Mesenteric fat pad (tissue), 1 donor: ENCODE measurements around the gene GNL1. TPM values are rescaled to one million over a fixed set of nuclear protein-coding genes. Genes with fewer than 3 reads are reported as not detected.

Experiments used
- DNase-seq: peaks from one replicate; pipeline ENCODE4 v3.0.0-alpha.2; 2020; ENCODE audit warnings: low spot score
- long read RNA-seq: library from polyadenylated mRNA; unstranded; transcript quantifications from one replicate; pipeline ENCODE4 v2.0.0, GENCODE V29; 2020
- total RNA-seq: library from RNA; stranded (reverse); fragmentation: NEBNext Ultra II Directional; extraction: Animal tissue kit (Norgen Biotek cat#: 25700); gene quantifications from one replicate; pipeline ENCODE4 v1.2.1, GENCODE V29; 2021
- donor health status: DM: yes; HTN: yes; CAD: no.

GNL1 gene, protein sequence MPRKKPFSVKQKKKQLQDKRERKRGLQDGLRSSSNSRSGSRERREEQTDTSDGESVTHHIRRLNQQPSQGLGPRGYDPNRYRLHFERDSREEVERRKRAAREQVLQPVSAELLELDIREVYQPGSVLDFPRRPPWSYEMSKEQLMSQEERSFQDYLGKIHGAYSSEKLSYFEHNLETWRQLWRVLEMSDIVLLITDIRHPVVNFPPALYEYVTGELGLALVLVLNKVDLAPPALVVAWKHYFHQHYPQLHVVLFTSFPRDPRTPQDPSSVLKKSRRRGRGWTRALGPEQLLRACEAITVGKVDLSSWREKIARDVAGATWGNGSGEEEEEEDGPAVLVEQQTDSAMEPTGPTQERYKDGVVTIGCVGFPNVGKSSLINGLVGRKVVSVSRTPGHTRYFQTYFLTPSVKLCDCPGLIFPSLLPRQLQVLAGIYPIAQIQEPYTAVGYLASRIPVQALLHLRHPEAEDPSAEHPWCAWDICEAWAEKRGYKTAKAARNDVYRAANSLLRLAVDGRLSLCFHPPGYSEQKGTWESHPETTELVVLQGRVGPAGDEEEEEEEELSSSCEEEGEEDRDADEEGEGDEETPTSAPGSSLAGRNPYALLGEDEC
- total RNA-seq = 65.8 TPM
- long read RNA-seq, full-length matches to known transcripts = 97 of 176 reads
- long read RNA-seq, partial matches to known transcripts = 55 of 176 reads
- long read RNA-seq, other reads (novel, unspliced or antisense) = 24 of 176 reads

DNA sequence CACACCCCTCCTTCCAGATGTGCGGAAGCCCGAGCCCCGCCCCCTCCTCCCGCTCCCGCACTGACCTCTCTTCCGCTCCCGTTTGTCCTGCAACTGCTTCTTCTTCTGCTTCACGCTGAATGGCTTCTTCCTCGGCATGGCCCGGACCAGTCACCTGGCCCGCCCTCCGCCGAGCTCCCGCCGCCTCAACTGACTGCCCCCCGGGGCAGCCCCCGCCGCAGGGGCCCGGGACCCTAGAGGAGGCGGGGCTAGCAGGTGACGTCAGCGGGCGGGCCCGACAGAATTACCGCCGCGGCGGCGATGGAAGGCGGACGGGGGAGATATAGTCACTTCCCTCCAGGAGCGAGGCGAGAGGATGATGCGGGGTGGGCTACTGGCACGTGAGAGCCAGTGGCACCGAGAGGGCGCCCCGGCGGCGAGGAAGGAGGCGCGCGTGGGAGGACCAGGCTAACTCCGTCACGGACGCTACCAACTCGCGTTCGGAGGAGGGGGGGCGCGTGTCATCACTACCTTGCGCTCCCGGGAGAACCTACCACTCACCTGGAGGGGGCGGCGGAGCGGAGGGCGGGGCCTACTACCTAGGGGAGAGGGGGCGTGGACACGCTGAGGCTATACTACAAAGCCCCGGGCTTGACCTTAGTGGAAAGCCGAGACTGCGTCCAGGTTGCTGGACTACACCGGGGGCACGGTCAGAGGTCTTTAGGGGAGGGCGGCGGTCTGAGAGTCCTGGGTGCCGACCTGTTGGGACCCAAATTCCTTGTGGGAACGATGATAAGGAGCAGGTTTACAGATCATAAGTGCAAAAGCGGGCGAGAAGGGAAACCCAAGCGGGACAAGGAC, at the start of gene GNL1:
GNL1 (minus strand) TSS at position 424 of the 840 bp plus-strand sequence; CDS start at position 138, 286 bp downstream.
- DNase-seq = peak; percentile 97

DNA sequence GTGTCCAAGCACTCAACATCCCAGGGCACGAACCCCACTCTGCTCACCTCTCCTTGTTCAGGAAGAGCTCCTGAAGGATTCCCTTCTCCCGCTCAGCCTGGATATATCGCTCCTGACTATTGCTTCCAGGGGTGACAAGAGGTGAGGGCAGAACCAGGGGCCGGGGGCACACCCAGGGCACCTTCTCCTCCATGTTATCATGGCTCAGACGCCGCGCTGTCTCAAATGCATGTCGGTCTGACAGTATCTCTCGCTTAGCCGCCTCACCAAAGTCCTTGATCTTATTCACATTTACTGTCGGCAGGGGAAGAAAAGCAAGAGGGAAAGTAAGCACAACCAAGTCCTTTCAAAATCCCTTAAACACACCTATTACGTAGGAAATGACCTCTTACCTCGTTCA, 47.7 kb upstream of the GNL1 start:
- DNase-seq = no peak

DNA sequence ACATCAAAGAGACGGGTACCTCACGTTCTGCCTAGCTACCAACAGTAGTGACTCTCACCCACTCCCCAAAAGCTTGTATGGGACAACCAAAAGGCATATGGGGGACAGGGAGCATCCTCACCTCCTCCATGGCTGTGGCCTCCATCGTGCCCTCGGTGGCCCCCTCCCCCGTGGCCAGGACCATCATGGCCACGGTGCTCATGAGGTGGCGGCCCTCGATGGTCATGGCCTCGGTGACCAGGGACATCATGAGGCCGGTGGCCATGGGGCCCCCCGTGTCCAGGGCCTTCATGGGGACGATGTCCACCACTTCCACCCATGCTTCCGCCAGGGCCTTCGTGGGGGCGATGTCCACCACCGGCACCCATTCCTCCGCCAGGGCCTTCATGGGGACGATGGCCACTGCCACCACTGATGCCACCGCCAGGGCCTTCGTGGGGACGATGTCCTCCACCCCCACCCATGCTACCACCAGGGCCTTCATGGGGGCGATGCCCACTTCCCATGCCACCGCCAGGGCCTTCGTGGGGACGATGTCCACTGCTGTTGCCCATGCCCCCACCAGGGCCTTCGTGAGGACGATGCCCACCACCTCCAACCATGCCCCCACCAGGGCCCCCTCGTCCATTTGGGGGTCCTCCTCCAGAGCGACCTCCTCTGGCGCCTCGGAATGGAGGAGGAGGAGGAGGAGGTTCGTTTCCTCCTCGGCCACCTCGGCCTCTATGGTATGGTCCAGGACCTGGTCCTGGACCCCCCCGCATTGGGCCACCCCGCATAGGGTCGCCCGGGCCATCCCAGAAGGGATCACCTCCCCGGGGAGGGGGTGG, 45.7 kb upstream of the GNL1 start:
- no peak for DNase-seq

DNA sequence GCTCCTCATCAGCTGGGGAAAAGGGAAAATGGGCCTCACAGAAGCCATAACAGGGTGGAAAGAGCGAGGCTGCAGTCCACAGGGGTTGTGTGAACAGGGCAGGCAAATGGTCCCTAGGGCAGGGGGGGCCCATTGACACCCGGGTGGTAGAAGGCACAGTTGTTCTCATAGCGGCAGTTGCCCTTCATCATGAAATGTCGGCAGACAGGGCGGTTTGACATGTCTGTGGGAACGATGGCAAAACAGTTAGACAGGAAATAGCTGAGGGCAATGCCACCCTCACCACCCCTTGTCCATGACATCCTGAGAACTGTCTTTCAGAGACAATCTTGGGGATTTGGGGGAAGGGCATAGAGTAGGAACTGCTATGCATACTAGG, 45.1 kb upstream of the GNL1 start:
- no peak for DNase-seq

DNA sequence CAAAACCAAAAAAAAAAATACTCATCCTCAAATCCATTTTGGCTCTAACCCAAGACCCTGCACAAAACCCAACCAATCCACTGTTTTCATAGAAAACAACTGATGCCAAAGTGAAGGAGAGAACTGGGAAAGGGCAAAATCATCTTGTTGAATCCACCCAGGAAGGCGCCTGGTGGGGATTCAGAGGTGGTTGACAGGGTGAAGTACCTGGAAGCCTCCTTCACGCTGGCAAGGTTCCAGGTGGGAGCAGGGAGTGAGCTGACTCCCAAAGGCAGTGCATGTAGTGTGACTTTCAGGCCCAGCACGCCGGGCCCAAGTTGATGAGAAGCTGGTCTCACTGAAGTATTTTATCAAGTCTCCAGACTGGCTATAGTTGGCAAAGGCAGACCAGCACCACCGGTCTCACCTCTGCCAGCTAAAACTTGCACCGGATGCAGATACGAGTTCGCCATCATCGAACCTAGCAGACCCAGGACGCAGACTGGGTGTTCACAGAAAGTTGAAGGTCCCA, 44.2 kb upstream of the GNL1 start:
- no peak for DNase-seq

DNA sequence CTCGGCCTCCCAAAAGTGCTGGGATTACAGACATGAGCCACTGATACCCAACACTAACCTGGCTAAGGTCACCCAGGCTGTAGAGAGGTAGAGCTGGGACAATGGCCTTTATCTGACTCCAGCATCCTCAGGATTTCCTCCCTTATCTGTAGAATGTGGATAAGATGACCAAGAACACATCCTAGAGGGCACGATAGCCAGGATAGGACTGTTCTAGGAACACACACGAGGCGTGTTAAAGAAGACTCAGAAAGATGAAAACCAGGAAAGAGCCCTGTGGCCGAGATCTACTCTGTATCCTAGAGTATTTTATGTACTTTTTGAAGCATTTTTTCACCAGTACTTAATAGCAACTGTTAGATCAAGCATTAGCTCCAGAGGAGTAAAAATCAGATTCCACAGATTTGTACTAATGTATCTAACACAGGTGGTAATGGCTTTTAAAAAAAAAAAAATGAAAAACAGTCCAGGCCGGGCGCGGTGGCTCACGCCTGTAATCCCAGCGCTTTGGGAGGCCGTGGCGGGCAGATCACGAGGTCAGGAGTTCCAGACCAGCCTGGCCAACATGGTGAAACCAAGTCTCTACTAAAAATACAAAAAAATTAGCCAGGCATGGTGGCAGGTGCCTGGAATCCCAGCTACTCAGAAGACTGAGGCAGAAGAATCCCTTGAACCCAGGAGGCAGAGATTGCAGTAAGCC, 43.5 kb upstream of the GNL1 start:
- no peak for DNase-seq

DNA sequence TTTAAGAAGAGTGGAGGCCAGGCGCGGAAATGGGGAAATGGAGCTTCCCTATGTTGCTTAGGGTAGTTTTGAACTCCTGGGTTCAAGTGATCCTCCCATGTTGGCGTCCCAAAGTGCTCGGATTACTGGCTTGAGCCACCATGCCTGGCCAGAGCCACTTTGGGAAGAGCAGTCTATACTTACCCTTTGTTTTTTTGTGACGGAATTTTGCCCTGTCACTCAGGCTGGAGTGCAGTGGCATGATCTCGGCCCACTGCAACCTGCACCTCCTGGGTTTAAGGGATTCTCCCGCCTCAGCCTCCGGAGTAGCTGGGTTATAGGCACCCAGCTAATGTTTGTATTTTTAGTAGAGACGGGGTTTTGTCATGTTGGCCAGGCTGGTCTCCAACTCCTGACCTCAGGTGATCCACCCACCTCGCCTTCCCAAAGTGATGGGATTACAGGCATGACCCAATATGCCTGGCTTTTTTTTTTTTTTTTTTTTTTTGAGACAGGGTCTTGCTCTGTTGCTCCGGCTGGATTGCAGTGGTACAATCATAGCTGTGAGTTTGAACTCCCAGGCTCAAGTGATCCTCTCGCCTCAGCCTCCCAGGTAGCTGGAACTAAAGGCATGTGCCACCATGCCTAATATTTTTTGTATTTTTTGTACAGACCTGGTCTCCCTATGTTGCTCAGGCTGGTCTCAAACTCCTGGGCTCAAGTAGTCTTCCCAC, 42.8 kb upstream of the GNL1 start:
- DNase-seq = no peak

DNA sequence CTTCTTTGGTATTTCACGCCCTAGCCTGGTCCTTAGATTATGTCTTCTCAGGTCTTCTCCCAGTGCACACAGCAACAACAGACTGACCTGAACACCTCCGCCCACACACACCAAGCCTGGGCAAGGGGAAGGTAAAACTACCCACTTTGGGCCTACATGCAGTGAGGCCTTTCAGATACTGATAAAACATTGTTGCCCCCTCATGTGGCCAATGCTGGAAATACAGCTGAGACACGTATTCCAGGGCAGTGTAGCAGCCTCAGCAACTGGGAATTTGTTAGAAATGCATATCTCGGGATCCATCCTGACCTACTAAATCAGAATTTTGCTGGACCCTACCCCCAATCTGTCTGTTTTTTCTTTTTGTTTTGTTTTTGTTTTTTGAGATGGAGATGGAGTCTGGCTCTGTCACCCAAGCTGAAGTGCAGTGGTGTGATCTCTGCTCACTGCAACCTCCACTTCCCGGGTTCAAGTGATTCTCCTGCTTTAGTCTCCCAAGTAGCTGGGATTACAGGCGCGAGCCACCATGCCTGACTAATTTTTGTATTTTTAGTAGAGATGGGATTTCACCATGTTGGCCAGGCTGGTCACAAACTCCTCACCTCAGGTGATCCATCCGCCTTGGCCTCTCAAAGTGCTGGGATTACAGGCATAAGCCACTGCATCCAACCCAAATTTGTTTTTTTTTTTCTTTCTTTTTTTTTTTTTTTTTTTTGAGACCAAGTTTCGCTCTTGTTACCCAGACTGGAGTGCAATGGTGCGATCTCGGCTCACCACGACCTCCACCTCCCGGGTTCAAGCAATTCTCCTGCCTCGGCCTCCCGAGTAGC, 41.2 kb upstream of the GNL1 start:
- DNase-seq = peak; percentile 78

DNA sequence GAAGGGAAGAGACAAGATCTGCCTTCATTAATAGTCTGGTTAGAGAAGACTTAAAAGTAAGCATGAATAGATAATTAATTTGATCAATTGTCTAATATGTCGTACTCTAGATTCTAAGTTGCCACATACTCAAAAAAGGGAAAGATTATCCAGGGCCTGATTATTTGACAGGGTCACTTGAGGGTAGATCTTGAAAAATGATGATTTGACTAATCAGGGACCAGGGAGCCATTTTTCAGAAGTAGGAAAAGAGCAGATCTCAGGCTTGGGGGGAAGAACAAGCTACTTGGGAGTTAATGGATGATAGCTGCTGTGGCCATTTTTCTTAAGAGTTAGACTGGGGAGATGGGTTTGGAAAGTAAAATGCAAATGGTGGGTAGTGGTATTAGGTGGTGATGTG, 36.0 kb upstream of the GNL1 start:
- no peak for DNase-seq

DNA sequence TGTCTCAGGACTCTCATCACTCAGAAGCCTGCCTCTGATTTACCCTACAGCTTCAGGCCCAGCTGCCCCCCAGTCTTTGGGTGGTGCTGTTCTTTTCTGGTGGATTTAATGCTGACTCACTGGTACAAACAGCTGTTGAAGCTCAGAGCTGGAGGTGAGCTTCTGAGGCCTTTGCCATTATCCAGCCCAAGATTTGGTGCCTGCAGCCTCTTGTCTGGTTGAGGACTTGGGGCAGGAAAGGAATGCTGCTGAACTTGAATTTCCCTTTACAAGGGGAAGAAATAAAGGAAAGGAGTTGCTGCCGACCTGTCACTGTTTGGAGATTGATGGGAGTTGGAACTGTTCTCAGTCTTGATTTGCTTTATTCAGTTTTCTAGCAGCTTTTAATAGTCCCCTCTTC, 34.7 kb upstream of the GNL1 start:
- DNase-seq = no peak

DNA sequence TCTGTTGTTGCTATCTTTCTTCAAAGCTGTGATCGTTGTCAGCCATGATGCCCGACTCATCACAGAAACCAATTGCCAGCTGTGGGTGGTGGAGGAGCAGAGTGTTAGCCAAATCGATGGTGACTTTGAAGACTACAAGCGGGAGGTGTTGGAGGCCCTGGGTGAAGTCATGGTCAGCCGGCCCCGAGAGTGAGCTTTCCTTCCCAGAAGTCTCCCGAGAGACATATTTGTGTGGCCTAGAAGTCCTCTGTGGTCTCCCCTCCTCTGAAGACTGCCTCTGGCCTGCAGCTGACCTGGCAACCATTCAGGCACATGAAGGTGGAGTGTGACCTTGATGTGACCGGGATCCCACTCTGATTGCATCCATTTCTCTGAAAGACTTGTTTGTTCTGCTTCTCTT, 34.2 kb upstream of the GNL1 start:
- no peak for DNase-seq

DNA sequence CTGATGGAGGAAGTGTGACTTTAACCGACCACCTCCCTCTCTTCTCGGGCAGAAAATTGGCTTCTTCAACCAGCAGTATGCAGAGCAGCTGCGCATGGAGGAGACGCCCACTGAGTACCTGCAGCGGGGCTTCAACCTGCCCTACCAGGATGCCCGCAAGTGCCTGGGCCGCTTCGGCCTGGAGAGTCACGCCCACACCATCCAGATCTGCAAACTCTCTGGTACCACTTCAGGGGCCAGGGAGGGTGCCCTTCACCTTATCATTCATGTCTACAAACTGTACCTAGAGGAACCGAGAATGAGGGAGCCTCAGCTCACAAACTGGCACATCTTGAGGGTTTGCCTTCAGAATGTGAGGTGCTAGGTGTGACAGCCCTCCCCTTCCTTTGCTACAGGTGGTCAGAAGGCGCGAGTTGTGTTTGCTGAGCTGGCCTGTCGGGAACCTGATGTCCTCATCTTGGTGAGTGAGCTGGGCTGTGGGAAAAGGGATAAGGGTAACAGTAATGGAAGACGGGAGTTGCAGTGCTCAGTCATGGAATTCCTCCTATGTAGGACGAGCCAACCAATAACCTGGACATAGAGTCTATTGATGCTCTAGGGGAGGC, 33.6 kb upstream of the GNL1 start:
- peak; percentile 55 for DNase-seq

DNA sequence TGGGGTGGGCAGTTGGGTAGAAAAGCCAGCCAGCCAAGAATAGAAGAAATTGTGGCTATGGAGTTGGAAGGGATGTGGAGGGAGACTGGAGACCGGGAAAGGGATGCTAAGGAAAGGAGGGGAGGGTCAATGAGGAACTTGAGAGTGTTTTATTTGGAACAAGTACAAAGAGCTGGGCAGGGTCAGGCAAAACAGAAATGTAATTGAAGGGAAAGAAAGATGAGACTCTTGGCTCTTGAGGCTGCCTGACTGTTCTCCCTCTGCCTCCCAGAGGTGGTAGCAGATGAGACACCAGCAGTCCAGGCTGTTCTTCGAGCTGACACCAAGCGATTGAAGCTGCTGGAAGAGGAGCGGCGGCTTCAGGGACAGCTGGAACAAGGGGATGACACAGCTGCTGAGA, 27.6 kb upstream of the GNL1 start:
- DNase-seq = no peak

DNA sequence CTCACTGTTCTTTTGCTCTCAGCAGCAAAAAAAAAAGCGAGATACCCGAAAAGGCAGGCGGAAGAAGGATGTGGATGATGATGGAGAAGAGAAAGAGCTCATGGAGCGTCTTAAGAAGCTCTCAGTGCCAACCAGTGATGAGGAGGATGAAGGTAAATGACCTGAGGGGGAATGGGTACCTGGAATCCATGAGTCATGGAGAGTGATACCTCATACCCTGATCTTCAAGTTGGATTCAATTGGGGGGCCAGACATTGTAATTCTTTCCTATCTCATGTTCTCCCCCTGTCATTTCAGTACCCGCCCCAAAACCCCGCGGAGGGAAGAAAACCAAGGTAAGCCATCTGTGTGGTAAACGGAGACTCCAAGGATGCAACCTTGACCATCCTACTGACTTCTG, 21.8 kb upstream of the GNL1 start:
- DNase-seq = no peak

DNA sequence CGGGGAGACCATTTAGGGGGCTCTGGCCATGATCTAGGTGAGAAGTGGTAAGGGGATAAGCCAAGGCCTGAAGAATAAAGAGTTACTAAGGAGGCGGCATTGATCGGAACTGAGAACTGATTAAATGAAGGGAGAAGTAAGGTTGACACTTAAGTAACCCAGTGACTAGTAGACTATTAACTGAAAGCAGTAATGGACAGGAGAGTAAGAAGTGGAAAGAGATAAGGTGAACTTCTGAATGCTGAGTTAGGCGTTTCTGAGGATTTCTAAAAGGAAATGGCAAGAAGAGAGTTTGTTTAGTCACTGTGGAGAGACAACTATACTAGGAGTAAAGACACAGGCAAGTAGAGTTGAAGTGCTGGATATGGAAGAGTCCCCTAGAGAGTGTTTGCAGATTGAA, 16.8 kb upstream of the GNL1 start:
- DNase-seq = no peak

DNA sequence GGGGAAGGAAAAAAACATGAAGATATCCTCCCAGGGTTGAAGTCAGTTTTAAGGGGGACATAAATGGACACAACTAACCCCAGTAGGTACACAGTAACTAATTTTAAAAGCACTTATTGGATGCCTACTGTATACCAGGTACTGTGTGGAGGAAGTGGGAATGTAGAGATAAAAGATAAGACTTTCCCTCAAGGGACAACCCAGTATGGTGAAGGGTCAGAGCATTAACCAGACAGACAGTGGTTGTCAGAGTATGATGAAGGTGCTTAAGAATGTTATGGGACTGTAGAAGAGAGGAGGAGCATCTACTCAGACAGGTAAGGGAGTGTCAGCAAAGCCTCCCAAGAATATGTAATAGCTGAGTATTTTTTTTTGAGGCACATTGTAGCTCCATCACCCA, 15.9 kb upstream of the GNL1 start:
- no peak for DNase-seq

DNA sequence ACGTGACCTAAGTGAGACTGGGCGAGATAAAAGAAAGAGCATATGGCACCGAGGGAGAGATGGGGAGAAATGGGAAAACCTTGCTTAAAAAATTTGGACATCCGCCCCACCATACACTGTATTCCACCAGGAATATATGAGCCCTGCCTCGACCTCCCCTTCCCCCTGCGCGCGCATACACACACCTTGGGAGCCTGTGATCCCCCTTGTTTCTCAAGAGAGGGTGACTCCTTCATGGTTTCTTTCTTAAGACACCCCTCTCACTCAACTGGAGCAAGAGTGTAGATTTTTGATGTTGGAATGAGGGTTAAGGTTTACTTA, 15.4 kb upstream of the GNL1 start:
- DNase-seq = no peak

DNA sequence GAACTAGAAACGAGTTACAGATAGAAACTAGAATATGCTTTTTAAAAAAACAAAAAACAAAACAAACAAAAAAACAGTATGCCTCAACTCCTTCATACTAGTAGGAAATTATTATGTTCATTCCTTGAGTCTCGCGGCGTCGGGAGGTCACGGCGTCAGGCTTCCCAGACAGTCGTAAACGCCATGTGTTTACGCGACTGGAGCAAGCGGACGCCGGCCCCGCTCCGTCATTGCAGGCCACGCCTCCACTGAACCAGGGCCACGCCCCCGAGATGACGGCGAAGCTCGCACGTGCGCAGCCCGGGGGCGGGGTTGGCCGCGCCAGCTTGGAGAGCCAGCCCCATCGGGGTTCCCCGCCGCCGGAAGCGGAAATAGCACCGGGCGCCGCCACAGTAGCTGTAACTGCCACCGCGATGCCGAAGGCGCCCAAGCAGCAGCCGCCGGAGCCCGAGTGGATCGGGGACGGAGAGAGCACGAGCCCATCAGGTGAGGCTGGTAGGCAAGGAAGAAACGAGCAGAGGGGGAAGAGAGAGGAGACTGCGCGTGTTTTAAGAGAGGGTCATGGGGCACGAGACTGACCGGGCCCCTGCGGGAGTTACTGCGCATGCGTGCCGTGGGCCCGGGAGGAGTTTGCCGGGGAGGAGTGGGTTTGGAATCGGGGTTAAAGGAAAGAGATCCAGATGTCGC, 14.9 kb upstream of the GNL1 start, which contains the start of gene ABCF1:
ABCF1 (plus strand) TSS at position 368 of the 687 bp plus-strand sequence; CDS start at position 414, 46 bp downstream.
- peak; percentile 100 for DNase-seq
